H1 (cell line): ENCODE results near the gene RNU7-1. TPM values are rescaled to one million over a fixed set of nuclear protein-coding genes. Genes with fewer than 3 reads are reported as not detected.

Experiments used
- EGR1 ChIP-seq: IDR thresholded peaks from 2 replicates; pipeline ENCODE4 v1.6.1; 2011; ENCODE audit warnings: low read depth, low read length, borderline replicate concordance
- TAF7 ChIP-seq: optimal IDR thresholded peaks from 2 replicates; pipeline ENCODE3; 2011; ENCODE audit warnings: low read depth, mild to moderate bottlenecking, inconsistent platforms, low read length, moderate library complexity, borderline replicate concordance
- polyA plus RNA-seq, 7 experiments: library from polyadenylated mRNA; depleted of rRNA in 3 of 7; stranded (reverse) in 5 of 7; unstranded in 2 of 7; fragments of >200 nt in 5 of 7; fragments of 200-250 nt in 2 of 7; gene quantifications; 1 replicate in 5 of 7; 2 replicates in 1 of 7; 4 replicates in 1 of 7; pipeline versions ENCODE4 v1.2.1 to v1.2.3, GENCODE V29; 2011 to 2013; ENCODE audit warnings: missing spikeins in 2 of 7, mixed read lengths in 2 of 7
- total RNA-seq: library from RNA; stranded (reverse); fragmentation: NEBNext Ultra II Directional; extraction: Animal tissue kit (Norgen Biotek cat#: 25700); gene quantifications from 2 replicates; pipeline ENCODE4 v1.2.1, GENCODE V29; 2021

Gene RNU7-1
- total and polyA plus RNA-seq, 2 of the 8 experiments (the other 6 are each of a cell fraction or from before 2014, with no cell fraction given) = not detected

GRCh38 chr12:6950811-6951540 lies 7.4 kb downstream of the RNU7-1 start, which contains the start of gene PTPN6 (continued):
- no peak for TF ChIP-seq TAF7
- TF ChIP-seq EGR1 = no peak
- TF ChIP-seq, all 59 proteins: peak for 0
